Measurements from ENCODE around the gene EIF2D. TPM values are rescaled to one million over a fixed set of nuclear protein-coding genes. Genes with fewer than 3 reads are reported as not detected.

Gene EIF2D
- total and polyA plus RNA-seq, 9 of the 15 experiments (the other 6 are each of a cell fraction or from before 2014, with no cell fraction given) = 81.1 to 138 (median 93.9) TPM

- no peak for TF ChIP-seq CLOCK (CRISPR knock-in tag; IDR thresholded peaks at IDR 0.05; ENCODE audit: borderline replicate concordance)
- peak; percentile 95 for TF ChIP-seq SMARCC2 (IDR thresholded peaks at IDR 0.05; ENCODE audit: low read depth)
- no peak for TF ChIP-seq GTF2A2 (tag; IDR thresholded peaks at IDR 0.05)
- TF ChIP-seq DDX20 (tag; IDR thresholded peaks at IDR 0.05; ENCODE audit: low read depth) = no peak; the same call in 1 of the 2 replicates
- TF ChIP-seq ZBTB2 (IDR thresholded peaks at IDR 0.05) = no peak; the same call in 1 of the 2 replicates
- TF ChIP-seq ZBTB17 (CRISPR knock-in tag; IDR thresholded peaks at IDR 0.05) = 0 out of 2 replicates have a peak, but pooled peaks have one; percentile 29
- no peak for TF ChIP-seq ZBTB1 (CRISPR knock-in tag; IDR thresholded peaks at IDR 0.05; ENCODE audit: borderline replicate concordance, low read depth)
- peak; percentile 60 for TF ChIP-seq EHMT2 (IDR thresholded peaks at IDR 0.05)
- TF ChIP-seq ZNF717 (CRISPR knock-in tag; IDR thresholded peaks at IDR 0.05) = no peak
- TF ChIP-seq MAX (CRISPR knock-in tag; IDR thresholded peaks at IDR 0.05) = peak; percentile 65
- TF ChIP-seq ETV1 (tag; conservative IDR thresholded peaks at IDR 0.05; ENCODE audit: low read depth) = no peak
- no peak for TF ChIP-seq ZC3H11A (IDR thresholded peaks at IDR 0.05; ENCODE audit: low read depth, low read length)
- no peak for TF ChIP-seq SRSF7 (optimal IDR thresholded peaks at IDR 0.05; ENCODE audit: low read depth, low read length)
- no peak for TF ChIP-seq CGGBP1 (CRISPR knock-in tag; IDR thresholded peaks at IDR 0.05)
- no peak for TF ChIP-seq ZZZ3 (IDR thresholded peaks at IDR 0.05)
- TF ChIP-seq ZNF512 (tag; IDR thresholded peaks at IDR 0.05) = no peak
- peak; percentile 89 for TF ChIP-seq CHAMP1 (IDR thresholded peaks at IDR 0.05)
- TF ChIP-seq SNIP1 (IDR thresholded peaks at IDR 0.05; ENCODE audit: low read depth) = no peak
- TF ChIP-seq RBM39 (optimal IDR thresholded peaks at IDR 0.05; ENCODE audit: low read depth, low read length) = no peak
Measured at GRCh38 chr1:206651958-206652890, 40.0 kb upstream of the EIF2D start (continued).
